ENCODE measurements around the gene LRFN5.
A peak's percentile ranks its signal among the peaks of the same experiment; 100 is the strongest.
"Not testable (repeated sequence)": the region's sequence is repeated elsewhere in the genome, so short reads cannot be mapped to it uniquely, and the experiment has no call there.

Gene LRFN5

GRCh38 chr14:41606532-41607303, at the start of gene LRFN5:
Gene LRFN5, plus strand, starts transcription at chr14:41606876.
- peak; percentile 92 for DNase-seq

GRCh38 chr14:41558490-41558889, 48.2 kb upstream of the LRFN5 start:
- DNase-seq: no peak

DNA sequence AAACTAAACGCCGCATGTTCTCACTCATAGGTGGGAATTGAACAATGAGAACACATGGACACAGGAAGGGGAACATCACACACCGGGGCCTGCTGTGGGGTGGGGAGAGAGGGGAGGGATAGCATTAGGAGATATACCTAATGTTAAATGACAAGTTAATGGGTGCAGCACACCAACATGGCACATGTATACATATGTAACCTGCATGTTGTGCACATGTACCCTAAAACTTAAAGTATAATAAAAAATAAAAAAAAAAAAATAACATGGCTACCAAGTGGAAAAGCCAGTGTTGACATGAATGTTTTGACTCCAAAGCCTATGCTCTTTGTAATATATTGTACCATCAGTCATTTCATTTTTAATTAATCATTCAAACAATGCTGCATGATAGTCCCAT, 39.8 kb upstream of the LRFN5 start:
- DNase-seq: not testable (repeated sequence)

- no peak for DNase-seq
Observed at GRCh38 chr14:41568979-41569378, 37.7 kb upstream of the LRFN5 start.

GRCh38 chr14:41570415-41571155, 36.1 kb upstream of the LRFN5 start:
- DNase-seq: peak; percentile 49

DNA sequence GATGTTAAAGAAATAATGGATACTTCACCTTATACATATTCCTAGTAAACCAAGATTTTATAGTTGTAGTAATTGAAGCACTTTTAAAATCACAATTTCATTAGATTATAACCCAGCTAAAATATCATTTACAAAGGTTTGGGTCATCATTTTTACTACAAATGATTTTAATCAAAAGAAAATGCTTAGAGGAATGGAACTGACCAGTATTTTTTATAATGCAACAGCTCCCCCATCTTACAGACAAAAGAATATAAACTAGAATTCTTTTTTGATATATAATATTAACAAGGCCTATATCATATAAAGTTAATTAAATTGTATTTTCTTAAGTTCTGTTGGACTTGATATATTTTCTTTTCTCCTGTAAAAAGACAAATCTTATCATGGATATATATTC, 20.4 kb upstream of the LRFN5 start:
- DNase-seq: peak; percentile 27

DNA sequence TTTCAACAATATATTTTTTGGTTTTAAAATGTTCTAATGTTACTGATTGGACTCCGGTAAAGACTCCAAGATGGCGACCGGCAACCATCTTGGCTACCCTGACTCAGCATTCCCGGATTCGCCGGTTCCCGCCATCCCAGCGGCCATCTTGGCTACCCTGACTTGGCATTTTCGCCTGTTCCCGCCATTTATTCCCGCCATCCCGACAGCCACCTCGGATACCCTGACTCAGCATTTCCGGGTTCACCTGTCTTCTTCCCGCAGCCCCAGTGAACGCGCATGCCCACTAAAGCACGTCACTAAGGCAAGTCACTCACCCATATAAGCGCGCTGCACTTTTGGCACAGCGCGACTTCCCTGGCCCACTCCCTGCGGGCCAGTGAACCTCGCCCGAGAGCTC, 9.0 kb upstream of the LRFN5 start:
- no peak for DNase-seq

DNA sequence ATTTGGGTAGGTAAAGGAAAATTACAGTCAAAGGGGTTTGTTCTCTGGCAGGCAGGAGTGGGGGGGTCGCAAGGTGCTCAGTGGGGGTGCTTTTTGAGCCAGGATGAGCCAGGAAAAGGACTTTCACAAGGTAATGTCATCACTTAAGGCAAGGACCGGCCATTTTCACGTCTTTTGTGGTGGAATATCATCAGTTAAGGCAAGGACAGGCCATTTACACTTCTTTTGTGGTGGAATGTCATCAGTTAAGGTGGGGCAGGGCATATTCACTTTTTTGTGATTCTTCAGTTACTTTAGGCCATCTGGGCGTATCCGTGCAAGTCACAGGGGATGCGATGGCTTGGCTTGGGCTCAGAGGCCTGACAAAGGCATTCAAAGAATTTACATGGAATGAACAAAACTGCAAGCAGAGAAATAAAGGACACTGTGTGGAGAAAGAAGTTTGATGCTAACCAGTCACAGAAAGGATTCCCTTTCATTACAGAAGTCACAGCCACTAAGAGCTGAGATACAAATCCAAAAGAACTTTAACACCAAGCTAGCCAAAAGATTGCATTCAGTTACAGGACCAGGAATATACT, 6.8 kb upstream of the LRFN5 start:
- not testable (repeated sequence) for DNase-seq

GRCh38 chr14:41604721-41605531, 1.8 kb upstream of the LRFN5 start:
- peak; percentile 91 for DNase-seq

DNA sequence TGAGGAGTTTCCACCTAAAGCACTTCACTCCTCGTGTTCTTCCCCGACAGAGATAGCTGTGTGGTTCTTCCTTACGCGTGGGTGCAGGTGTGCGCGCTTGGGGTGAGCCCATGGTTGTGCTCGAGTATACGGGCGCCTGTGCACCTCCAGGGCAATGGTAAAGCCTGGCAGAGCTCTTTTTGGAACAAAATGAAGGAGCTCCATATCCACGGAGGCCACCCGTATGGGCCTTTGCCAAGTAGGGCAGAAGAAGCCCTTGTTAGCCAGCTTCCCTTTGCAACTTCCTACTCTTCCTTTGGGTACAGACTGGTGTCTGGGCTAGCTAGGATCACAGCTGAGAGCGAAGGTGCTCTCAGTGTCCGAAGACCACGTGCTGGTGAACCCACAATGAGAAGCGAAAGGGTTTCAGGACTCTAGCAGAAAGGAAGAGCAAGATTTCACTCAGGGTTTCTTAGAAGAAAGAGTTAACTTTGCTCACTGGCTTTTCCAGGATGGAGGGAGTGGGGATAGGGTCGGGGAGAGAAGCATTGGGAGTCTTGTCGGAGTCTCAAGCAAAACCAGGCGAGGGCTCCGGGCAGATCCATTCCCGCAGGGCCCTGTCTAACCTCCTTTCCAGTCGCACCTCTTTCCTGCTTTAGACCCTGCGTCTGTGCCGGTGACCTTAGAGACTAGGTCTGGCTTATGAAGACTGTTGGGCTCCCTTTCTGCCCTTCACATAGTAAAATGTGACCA, 960 bp upstream of the LRFN5 start:
- peak; percentile 96 for DNase-seq

GRCh38 chr14:41606282-41606531, 469 bp upstream of the LRFN5 start:
- DNase-seq: peak; percentile 96

DNA sequence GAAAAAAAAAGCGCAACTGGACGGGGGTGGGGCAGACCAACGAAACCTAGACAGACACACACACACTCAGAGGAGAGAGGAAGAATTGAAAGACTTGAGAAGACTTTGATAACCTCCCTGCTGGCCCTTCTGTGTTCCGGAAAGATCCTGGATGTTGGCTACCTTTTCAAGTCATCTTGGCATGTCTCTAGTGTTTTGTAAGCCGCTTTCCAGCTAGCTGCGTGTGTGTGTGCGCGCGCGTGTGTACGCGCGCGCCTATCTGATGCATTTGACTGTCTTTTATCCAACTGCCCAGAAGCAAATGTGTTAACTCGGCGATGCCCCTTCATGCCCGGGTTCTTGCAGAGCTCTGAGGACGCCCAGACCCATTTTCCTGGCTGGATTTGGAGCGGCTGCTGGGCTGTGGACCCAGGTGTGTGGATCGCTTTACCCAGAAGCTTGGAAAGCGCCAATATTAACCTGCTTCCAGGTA, 664 bp downstream of the LRFN5 start:
- DNase-seq: peak; percentile 88

DNA sequence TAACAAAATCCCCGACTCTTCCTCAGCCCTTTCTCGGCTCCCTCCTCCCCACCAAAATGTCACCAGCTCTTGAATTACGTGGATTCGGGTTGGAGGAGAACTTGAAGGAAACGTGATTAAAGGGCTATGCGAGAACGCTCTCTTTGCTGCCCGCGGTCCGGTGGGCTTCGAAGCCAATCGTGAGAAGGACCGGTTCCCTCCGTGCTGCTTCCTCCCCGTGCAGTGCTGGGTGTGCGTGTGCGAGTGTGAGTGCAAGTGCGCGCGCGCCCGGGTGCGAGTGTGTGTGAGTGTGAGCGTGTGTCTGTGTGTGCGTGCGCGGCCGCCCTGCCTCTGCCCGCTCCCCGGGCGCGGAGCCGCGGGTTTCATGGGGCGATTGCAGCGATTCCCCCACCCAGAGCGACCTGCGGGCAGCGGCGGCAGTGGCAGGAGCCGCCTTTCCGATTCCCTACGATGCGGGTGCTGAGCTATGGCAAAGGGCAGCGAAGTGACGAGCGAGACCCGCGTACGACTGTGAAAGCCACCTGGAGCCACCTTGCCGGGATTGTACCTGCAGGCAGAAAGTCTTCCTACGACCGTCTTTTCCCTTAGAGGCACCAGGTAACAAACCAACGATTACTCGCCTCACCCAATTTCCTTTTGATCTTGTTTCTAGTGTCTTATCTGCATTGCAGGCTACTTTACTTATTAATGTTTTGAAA, 1.4 kb downstream of the LRFN5 start:
- DNase-seq: peak; percentile 89

- peak; percentile 81 for DNase-seq
Observed at GRCh38 chr14:41608681-41609390, 2.2 kb downstream of the LRFN5 start.

DNA sequence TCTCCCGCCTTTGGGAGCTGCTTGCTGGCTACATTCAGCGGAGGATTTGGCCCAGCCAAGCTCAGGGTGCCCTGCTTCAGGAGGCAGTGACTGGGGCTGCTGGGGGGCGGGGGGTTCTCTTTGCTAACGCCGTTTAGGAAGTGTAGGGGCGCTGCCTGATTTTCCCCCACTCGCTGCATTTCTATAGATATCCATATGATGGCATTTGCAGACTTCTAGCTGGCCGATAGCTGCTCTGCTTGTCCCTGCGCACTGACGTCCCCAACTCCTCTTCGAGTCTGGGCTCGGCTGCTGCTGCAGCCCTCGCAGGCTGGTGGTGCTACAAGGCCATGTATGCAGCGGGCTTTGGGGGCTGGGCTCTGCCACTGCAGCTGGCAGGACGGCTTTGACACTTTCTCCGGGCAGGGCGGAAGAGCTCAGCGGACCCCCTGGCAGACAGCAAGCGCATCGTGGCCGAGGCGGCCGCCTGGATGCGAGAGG, 3.1 kb downstream of the LRFN5 start:
- DNase-seq: peak; percentile 96

GRCh38 chr14:41615011-41615595, 8.4 kb downstream of the LRFN5 start:
- DNase-seq: no peak

DNA sequence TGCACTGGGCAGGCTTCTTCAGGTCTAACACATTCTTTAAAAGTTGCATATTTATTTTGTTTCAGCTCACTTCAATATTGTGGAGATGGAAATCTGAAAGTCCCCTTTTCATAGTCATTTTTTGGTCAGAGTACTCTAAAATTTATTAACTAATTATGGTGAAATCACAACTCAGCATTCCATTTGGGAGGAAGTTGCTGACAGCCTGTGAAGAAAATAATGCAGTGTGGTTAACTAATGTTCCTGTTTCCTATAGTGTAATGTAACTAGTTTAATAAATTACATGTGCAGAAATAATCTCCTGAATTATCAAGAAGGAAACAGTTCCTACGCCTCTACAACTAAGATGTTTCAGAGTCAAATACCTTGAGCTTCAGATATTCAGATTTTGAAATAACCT, 17.1 kb downstream of the LRFN5 start:
- DNase-seq: no peak

- no peak for DNase-seq
Observed at GRCh38 chr14:41629876-41630275, 23.2 kb downstream of the LRFN5 start.

GRCh38 chr14:41634286-41634685, 27.6 kb downstream of the LRFN5 start:
- no peak for DNase-seq
